Adrenal gland (tissue), 5 donors: ENCODE data around the gene MRGPRF.

ENCODE experiments used
- CTCF ChIP-seq, 6 experiments: fragments of 450-650 bp in 4 of 6; fragments of 200-600 bp in 2 of 6; sonication (generic) in 1 of 6; IDR thresholded peaks; 1 replicate in 5 of 6; 2 replicates in 1 of 6; pipeline versions ENCODE4 v1.5.1 to v1.8.0; 2016 to 2021; ENCODE audit warnings: antibody characterized with exemption in 6 of 6, mild to moderate bottlenecking in 2 of 6, moderate library complexity in 1 of 6
- POLR2A ChIP-seq, 2 donors: fragments of 450-650 bp; IDR thresholded peaks; one replicate each; pipeline ENCODE4 v1.6.1; 2017; ENCODE audit warnings: antibody characterized with exemption in 2 of 2, mild to moderate bottlenecking in 2 of 2, moderate library complexity in 1 of 2
- donor health status: DM: no; HTN: no; CAD: no.

- TF ChIP-seq CTCF (IDR thresholded peaks at IDR 0.05) (no peak), POLR2A (IDR thresholded peaks at IDR 0.05) (no peak)
Measured at GRCh38 chr11:68978931-68979594, 34.0 kb downstream of the MRGPRF start.
